Measurements from ENCODE around the gene MXRA7.

- TF ChIP-seq MAZ (IDR thresholded peaks at IDR 0.05; ENCODE audit: borderline replicate concordance, low read depth, low read length), result peak; percentile 66; the same call in 1 of the 2 replicates
- TF ChIP-seq USF2 (IDR thresholded peaks at IDR 0.05; ENCODE audit: low read depth, low read length), result no peak
- TF ChIP-seq FOS (IDR thresholded peaks at IDR 0.05; ENCODE audit: low read depth, low read length), result no peak
- no peak for TF ChIP-seq POLR2A (IDR thresholded peaks at IDR 0.05; ENCODE audit: low read depth, low read length)
- TF ChIP-seq CTCF (conservative IDR thresholded peaks at IDR 0.05; ENCODE audit: low read depth, low read length), result no peak
- TF ChIP-seq ELK1 (IDR thresholded peaks at IDR 0.05; ENCODE audit: borderline replicate concordance, low read depth, low read length), result no peak
- TF ChIP-seq SMC3 (IDR thresholded peaks at IDR 0.05; ENCODE audit: low read depth, low read length), result no peak
- no peak for TF ChIP-seq RAD21 (IDR thresholded peaks at IDR 0.05; ENCODE audit: low read length)
- TF ChIP-seq BHLHE40 (IDR thresholded peaks at IDR 0.05; ENCODE audit: low read depth, low read length), result no peak
- no peak for TF ChIP-seq CEBPB (IDR thresholded peaks at IDR 0.05; ENCODE audit: low read depth, low read length)
- no peak for TF ChIP-seq NFE2L2 (IDR thresholded peaks at IDR 0.05; ENCODE audit: low read depth, low read length)
- no peak for TF ChIP-seq MXI1 (IDR thresholded peaks at IDR 0.05; ENCODE audit: borderline replicate concordance, low read depth, low read length)
Observed at GRCh38 chr17:76697702-76698465, 12.9 kb downstream of the MXRA7 start.

Measured in IMR-90 (cell line).